GM12892 (cell line): ENCODE measurements around the gene ABHD3.

ENCODE experiments used
- POLR2A ChIP-seq: IDR thresholded peaks from 2 replicates; pipeline ENCODE4 v1.6.1; 2011; ENCODE audit warnings: low read depth, low read length, control low read depth
- POLR2AphosphoS5 ChIP-seq: IDR thresholded peaks from 2 replicates; pipeline ENCODE4 v1.6.1; 2011; ENCODE audit warnings: low read depth, low read length, control low read depth
- TAF1 ChIP-seq: IDR thresholded peaks from 2 replicates; pipeline ENCODE4 v1.6.1; 2011; ENCODE audit warnings: low read depth, mild to moderate bottlenecking, control low read depth, low read length, borderline replicate concordance

GRCh38 chr18:21741312-21741561 lies 36.7 kb upstream of the ABHD3 start:
- TF ChIP-seq POLR2A (no peak), TAF1 (no peak), POLR2AphosphoS5 (no peak)
